ENCODE measurements around the gene DCLK1. TPM values are rescaled to one million over a fixed set of nuclear protein-coding genes. Genes with fewer than 3 reads are reported as not detected.
A peak's percentile ranks its signal among the peaks of the same experiment; 100 is the strongest.

Gene DCLK1
- 1.9 and 3.1 TPM in 2 replicates for total RNA-seq (2014; rRNA removed)
- 1.7 TPM for polyA plus RNA-seq (2012)

GRCh38 chr13:36131222-36131930 lies at the start of gene DCLK1:
DCLK1 (minus strand) TSS chr13:36131382.
- peak; percentile 44 for DNase-seq (ENCODE audit: low read depth)

GRCh38 chr13:36175621-36176020 lies 44.4 kb upstream of the DCLK1 start:
- DNase-seq (ENCODE audit: low read depth) = no peak

- DNase-seq (ENCODE audit: low read depth) = no peak
Observed at GRCh38 chr13:36174923-36175322, 43.7 kb upstream of the DCLK1 start.

- no peak for DNase-seq (ENCODE audit: low read depth)
Observed at GRCh38 chr13:36173571-36174322, 42.6 kb upstream of the DCLK1 start.

- DNase-seq (ENCODE audit: low read depth) = no peak
Observed at GRCh38 chr13:36166046-36166445, 34.9 kb upstream of the DCLK1 start.

- DNase-seq (ENCODE audit: low read depth) = peak; percentile 91
Observed at GRCh38 chr13:36163809-36164308, 32.7 kb upstream of the DCLK1 start.

GRCh38 chr13:36163286-36163685 lies 32.1 kb upstream of the DCLK1 start:
- DNase-seq (ENCODE audit: low read depth) = no peak

GRCh38 chr13:36160297-36160696 lies 29.1 kb upstream of the DCLK1 start:
- no peak for DNase-seq (ENCODE audit: low read depth)

GRCh38 chr13:36158611-36159010 lies 27.4 kb upstream of the DCLK1 start:
- DNase-seq (ENCODE audit: low read depth) = peak; percentile 52

GRCh38 chr13:36157480-36157879 lies 26.3 kb upstream of the DCLK1 start:
- DNase-seq (ENCODE audit: low read depth) = peak; percentile 35

- DNase-seq (ENCODE audit: low read depth) = peak; percentile 83
Observed at GRCh38 chr13:36154567-36155291, 23.5 kb upstream of the DCLK1 start.

- DNase-seq (ENCODE audit: low read depth) = peak; percentile 17
Observed at GRCh38 chr13:36151591-36151990, 20.4 kb upstream of the DCLK1 start.

GRCh38 chr13:36148446-36148845 lies 17.3 kb upstream of the DCLK1 start:
- DNase-seq (ENCODE audit: low read depth) = peak; percentile 50

- DNase-seq (ENCODE audit: low read depth) = no peak
Observed at GRCh38 chr13:36147330-36147729, 16.1 kb upstream of the DCLK1 start.

GRCh38 chr13:36146511-36147269 lies 15.5 kb upstream of the DCLK1 start:
- DNase-seq (ENCODE audit: low read depth) = no peak

- DNase-seq (ENCODE audit: low read depth) = no peak
Observed at GRCh38 chr13:36143738-36144137, 12.6 kb upstream of the DCLK1 start.

GRCh38 chr13:36142735-36143134 lies 11.6 kb upstream of the DCLK1 start:
- no peak for DNase-seq (ENCODE audit: low read depth)

- DNase-seq (ENCODE audit: low read depth) = no peak
Observed at GRCh38 chr13:36135876-36136275, 4.7 kb upstream of the DCLK1 start.

GRCh38 chr13:36134632-36135031 lies 3.5 kb upstream of the DCLK1 start:
- no peak for DNase-seq (ENCODE audit: low read depth)

- DNase-seq (ENCODE audit: low read depth) = peak; percentile 4
Observed at GRCh38 chr13:36133950-36134626, 2.9 kb upstream of the DCLK1 start.

- no peak for DNase-seq (ENCODE audit: low read depth)
Observed at GRCh38 chr13:36132376-36132775, 1.2 kb upstream of the DCLK1 start.
